Measurements from ENCODE around the gene KCNK6. TPM values are rescaled to one million over a fixed set of nuclear protein-coding genes. Genes with fewer than 3 reads are reported as not detected.

The KCNK6 gene
- total RNA-seq, 1 donor from 2014 or later, result 4.8 TPM

GRCh38 chr19:38298821-38299680 is 20.6 kb upstream of the KCNK6 start:
- no peak for DNase-seq (ENCODE audit: low spot score)

GRCh38 chr19:38303517-38304351 is 15.9 kb upstream of the KCNK6 start, which contains the start of gene C19orf33:
C19orf33 (plus strand) TSS chr19:38304251; CDS start chr19:38304262, 11 bp downstream.
- peak; percentile 87 for DNase-seq (ENCODE audit: low spot score)

- no peak for DNase-seq (ENCODE audit: low spot score)
Observed at GRCh38 chr19:38304352-38304865, 15.2 kb upstream of the KCNK6 start.

DNA sequence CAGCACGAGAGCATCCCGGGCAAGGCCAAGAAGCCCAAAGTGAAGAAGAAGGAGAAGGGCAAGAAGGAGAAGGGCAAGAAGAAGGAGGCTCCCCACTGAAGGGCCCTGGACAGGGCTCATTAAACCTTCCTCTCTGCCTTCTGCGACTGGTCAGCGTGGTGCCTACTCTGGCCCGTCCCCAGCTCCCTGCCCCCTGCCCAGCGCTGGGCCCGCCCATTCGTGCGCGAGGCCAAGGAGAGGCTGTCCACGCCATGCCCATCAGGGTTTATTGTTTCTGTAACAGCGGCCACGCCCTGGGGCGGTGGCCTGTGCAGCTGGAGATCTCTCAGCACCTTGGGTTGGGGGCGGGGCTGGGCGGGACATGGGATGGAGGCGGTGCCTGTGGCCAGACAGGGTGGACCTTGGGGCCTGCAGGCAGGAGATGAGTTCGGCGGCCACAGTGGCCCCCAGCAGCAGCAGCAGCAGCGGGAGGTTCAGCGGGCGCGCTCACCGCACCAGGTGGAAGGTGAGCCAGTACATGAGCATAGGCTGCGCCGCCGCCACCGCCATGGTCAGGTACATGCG is 14.7 kb upstream of the KCNK6 start:
- peak; percentile 89 for DNase-seq (ENCODE audit: low spot score)

GRCh38 chr19:38306236-38306635 is 13.4 kb upstream of the KCNK6 start:
- no peak for DNase-seq (ENCODE audit: low spot score)

GRCh38 chr19:38307076-38307475 is 12.6 kb upstream of the KCNK6 start:
- DNase-seq (ENCODE audit: low spot score), result no peak

DNA sequence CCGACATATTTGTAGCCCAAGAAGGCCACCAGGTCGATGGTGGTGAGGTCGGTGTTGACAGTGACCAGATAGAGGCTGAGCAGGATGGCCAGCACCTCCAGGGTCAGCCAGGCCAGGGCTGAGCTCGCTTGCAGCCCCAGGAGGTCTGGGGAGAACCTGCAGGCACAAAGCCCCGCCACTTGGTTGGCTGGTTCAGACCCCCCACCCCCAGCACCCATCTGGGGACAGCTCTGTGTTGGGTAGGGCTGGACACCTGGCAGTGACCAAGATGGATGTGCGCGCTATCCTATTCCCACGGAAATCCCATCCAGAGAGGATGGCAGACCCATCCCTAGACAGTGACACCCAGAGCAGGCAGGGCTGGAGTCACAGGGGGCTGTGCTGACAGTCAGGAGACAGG is 12.0 kb upstream of the KCNK6 start:
- no peak for DNase-seq (ENCODE audit: low spot score)

- DNase-seq (ENCODE audit: low spot score), result no peak
Observed at GRCh38 chr19:38308006-38308766, 11.5 kb upstream of the KCNK6 start.

DNA sequence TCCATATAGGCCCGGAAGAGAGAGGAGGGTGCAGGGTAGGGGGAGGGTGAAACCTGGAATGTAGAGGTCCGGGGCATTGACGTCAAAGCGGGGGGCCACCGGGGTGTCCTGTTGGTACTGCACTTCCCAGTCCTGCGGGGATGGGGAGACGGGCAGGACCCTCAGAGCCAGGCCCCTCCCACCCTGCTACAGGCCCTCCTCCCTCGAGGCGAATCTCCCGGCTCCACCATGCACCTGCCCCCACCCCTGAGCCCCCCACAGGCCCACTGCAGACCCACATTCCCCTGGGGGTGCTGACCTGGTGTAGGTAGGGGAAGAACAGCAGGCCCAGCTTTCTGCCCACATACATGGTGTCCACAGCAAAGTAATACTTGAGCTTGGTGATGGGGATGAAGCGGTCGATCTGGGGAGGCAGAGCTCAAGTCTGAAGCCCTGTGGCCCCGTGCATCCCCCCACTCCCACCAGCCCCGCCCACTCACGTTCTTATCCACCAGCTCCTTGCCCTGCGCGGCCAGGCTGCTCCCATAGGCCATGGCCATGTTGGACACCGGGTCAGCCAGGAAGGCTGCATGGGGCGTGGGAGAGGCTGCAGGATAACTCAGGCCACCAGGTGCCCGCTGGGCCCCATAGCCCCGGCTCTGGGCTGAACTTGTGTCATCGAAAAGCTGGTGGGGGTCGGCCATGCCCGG is 10.6 kb upstream of the KCNK6 start:
- no peak for DNase-seq (ENCODE audit: low spot score)

DNA sequence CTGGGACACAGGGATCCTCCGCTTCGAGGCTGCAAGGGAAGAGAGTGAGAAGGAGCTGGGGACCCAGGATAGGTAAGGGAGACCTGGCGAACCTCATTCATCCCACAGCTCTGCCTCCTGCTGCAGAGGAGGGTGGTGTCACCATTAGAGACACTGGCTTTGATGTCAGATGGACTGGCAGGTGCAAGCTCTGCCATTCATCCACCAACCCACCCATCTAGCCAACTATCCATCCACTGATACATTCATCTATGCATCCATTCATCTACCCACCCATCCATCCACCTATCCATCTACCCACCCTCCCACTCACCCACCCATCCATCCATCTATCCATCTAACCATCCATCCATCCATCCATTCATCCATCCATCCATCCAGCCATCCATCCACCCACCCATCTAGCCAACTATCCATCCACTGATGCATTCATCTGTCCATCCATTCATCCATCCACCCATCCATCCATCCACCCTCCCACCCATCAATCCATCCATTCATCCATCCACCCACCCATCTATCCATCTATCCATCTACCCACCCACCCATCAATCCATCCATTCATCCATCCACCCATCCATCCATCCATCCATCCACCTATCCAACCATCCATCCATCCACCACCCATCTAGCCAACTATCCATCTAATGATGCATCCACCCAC is 9.9 kb upstream of the KCNK6 start:
- DNase-seq (ENCODE audit: low spot score), result no peak

GRCh38 chr19:38310279-38310670 is 9.4 kb upstream of the KCNK6 start:
- no peak for DNase-seq (ENCODE audit: low spot score)

- DNase-seq (ENCODE audit: low spot score), result no peak
Observed at GRCh38 chr19:38310986-38311385, 8.7 kb upstream of the KCNK6 start.

- DNase-seq (ENCODE audit: low spot score), result peak; percentile 97
Observed at GRCh38 chr19:38315657-38316476, 3.8 kb upstream of the KCNK6 start, which contains the start of gene YIF1B. YIF1B (minus strand) TSS chr19:38315947; CDS start chr19:38315917, 30 bp downstream.

GRCh38 chr19:38316477-38317067 is 3.1 kb upstream of the KCNK6 start:
- no peak for DNase-seq (ENCODE audit: low spot score)

- DNase-seq (ENCODE audit: low spot score), result no peak
Observed at GRCh38 chr19:38317104-38317612, 2.5 kb upstream of the KCNK6 start.

DNA sequence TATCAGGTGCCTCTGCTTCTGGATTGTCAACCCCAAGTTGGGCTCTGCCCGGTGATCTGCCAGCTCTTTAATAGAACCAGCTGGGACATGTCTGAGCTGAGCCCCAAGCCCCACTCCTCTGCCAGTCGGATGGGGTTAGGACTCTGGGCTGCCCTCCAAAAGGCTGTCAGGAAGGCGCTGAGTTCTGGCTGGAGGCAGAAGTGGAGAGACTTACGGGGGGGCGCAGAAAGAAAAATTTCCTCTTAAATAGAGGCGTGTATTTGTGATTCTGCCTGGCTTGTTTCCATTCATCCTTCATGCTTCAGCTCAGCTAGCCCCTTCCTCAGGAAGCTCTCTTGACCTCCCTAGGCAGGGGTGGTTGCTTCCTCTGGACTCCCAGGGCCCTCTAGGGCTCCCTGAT is 985 bp upstream of the KCNK6 start:
- peak; percentile 78 for DNase-seq (ENCODE audit: low spot score)

DNA sequence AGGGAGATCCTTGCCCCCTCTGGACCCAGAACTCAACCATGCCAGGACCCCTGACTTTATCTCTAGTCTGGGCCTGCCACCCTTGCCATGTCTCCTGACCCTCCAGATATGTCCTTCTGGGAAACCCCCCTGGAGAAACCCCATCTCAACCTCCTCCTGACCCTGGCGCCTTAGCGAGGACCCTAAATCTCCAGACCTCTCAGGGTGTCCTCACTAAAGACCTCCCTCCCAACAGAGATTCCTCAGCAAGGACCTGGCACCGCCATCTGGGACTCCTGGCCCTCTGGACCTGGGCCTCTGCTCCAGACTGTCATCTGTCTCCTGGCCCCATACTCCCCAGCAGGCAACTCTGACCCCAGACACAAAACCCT is 1.3 kb downstream of the KCNK6 start:
- DNase-seq (ENCODE audit: low spot score), result no peak

GRCh38 chr19:38321646-38322196 is 2.1 kb downstream of the KCNK6 start:
- no peak for DNase-seq (ENCODE audit: low spot score)
